HG02588 (cell line): Measurements from ENCODE around the gene ATF4.

Source experiments
- ATAC-seq: cut with Tn5 transposase; IDR thresholded peaks from one replicate; pipeline ENCODE4 v1.9.1; 2021; ENCODE audit warnings: mild to moderate bottlenecking, moderate library complexity; ENCODE audit not compliant: unreplicated experiment

The ATF4 gene

DNA sequence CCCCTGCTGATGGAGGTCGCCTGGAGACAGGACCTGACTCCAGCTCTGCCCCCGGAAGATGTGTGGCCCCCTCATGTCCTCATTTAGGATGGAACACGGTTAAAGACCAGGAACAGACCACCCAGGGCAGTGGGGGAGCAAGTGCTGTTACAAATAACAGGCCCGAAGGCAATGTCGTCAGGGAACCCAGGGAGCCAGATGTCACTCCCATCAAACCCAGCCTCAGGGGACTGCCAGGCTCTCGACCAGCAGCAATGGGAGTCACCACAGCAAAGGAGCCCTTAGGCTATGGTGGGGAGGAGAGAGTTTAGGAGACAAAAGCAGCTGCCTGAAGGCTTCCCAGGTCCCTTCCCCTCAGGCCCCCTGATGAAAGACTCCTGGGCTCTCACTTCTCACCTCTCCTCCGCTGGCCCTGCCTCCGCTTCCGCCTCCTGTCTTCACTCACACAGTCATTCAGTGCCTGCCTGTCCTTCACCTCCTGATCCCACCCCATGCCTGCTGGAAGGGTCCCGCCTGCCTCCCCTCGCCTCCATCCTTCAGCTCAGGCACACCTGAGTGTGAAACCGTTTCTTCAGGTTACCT, 7.8 kb downstream of the ATF4 start:
- no peak for ATAC-seq

DNA sequence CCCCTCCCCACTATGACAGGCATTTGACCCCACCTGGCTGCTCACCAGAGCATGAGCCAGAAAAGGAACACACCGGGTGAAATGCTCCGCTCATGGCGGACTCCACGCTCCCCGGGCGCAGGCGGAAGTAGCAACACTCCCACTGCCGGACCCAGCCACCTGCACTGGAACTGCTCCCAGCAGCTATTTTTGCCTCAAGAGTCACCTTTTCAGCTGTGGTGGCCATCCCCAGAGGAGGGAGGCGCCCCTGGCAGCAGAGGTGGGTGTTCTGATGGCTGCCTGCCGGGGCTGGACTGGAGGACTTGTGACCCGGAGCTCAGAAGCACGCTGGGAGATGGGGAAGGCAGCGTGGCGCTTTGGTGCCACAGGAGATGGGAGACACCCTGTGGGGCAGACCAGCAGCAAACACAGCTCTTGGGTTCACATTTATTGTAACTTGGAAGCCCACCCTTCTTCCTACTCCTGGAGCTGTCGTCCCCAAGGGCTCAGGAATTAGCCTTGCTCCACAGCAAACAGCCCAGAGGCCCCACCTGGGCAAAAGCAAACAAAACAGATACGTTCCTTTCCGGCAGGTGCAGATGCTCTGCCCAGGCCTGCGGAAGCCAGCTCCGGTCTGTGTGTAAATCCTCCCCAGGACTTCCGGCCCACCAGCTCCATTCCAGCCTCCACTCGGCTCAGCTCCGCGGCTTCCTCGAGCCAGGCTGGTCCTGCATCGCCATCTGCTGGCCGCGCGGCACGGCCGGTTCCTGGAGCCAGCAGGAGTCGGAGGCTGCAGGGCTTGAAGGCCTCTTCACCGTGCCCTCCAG, 8.5 kb downstream of the ATF4 start:
- ATAC-seq, result no peak

DNA sequence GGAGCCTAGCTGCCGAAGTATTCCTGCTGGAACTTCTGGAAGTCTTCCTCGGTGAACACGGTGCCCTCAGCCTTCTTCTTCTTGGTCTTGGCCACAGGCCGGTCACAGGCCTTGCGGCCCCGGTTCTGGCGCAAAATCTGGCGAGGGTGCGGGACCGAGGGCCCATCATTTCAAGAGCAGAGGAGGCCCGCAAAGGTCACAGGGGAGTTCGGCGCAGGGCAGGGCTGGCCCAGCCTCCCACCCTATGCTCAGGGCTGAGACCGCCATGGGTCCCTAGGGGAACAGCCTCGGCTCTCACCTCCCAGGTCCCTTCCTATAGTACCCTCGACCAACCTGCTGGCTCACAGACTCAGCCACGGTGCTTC, 9.1 kb downstream of the ATF4 start:
- ATAC-seq, result no peak

DNA sequence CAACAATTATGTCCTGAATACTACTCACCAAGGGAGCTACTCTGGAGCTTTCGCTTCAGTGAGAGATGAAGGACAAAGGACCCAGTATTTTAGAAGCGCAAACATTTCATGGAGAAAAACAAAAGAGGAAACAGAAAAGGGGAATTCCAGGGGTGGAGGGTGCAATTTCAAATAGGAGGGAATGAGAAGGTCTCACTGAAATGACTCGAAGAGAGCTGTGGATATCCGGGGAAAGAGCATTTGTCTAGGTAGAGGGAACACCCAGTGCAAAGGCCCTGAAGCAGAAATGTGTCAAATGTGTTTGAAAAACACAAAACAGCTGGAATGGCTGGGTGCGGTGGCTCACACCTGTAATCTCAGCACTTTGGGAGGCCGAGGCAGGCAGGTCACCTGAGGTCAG, 9.8 kb downstream of the ATF4 start:
- no peak for ATAC-seq

DNA sequence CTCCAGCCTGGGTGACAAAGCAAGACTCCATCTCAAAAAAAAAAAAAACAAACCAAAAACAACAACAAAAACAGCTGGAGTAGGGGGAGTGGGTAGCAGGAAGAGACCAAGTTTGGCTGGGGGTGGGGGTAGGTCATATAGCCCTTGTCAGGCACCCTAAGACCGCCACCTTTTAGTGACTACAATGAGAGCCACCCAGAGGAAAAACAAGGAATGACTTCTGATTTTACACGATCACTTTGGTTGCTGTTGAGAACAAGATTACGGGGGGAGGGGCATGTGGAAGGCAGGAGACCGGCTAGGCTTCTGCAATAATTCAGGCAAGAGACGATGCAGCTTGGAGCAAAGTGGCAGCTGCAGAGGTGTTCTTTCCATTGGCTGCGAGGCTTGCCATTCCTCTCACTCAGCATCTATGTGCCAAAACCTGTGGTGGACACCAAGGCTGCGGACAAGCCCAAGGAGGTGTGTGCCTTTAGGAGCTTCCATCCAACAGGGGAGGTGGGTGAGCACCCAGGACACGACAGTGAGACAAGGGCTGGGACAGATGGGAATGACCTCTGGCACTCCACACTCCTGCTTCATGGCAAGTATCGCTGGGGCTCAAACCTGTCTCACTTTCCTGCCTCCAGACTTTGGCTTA, 10.4 kb downstream of the ATF4 start:
- ATAC-seq, result no peak

DNA sequence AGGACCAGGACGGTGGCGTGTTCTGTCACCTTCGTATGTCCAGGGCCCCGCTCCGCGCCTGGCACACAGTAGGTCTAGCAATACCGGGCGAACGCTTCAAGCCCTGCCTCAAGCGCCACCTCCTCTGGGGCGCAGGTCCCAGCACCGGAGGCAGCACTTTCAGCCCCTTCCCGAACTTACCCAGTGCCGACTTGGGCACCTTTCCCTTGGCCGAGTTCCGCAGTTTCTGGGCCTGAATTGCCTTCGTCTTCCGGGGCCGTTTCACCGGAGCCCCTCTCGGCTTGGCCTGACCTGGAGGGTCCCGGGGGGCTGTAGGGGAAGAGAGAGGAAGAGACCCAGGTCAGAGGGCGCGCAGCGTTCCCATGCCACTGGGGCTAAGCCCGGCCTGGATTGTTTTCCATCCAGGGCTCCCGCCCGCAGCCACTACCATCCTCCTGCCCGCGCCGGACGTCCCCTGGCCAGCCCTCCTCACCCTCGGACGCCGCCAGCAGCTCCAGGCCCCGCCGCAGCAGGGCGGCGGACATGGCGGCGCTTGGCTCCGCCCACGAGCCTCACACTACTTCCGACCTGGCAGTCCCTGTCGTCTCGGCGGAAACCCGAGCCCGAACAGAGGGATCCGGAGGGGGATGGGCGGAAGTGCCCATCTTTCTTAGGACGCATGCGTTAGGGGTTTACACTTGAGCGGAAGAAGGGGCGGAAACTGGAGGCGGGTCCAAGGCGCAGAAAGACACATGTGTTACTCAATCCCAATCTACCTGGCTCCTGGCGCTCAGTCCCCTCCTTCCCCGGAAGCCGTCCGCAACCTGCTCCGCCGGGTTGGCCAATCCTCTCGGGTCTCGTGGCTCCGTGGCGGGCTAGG, 12.1 kb downstream of the ATF4 start, which contains the start of gene RPS19BP1:
Gene RPS19BP1, minus strand, starts transcription at position 534 of the 859 bp plus-strand sequence. Its CDS starts 10 bp downstream, at position 524.
- peak; percentile 72 for ATAC-seq

DNA sequence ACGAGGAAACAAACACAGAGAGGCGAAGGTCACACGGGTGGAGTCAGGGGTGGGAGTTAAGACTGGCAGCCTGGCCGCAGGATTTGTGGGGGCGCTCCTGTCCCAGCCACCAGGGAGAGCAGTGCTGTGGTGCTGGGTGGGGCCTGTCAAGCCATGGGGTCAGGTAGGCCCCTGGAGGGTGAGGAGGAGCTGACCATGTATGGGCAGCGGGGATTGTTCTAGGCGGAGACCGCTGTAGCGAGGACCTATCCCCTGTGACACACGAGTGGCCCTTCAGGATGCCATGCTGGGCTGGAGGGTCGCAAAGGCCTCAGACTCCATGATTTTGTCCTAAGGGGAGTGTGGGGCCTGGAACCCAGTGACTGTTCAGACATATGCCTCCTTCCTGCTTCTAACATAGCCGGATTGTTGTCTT, 13.7 kb downstream of the ATF4 start:
- ATAC-seq, result no peak

DNA sequence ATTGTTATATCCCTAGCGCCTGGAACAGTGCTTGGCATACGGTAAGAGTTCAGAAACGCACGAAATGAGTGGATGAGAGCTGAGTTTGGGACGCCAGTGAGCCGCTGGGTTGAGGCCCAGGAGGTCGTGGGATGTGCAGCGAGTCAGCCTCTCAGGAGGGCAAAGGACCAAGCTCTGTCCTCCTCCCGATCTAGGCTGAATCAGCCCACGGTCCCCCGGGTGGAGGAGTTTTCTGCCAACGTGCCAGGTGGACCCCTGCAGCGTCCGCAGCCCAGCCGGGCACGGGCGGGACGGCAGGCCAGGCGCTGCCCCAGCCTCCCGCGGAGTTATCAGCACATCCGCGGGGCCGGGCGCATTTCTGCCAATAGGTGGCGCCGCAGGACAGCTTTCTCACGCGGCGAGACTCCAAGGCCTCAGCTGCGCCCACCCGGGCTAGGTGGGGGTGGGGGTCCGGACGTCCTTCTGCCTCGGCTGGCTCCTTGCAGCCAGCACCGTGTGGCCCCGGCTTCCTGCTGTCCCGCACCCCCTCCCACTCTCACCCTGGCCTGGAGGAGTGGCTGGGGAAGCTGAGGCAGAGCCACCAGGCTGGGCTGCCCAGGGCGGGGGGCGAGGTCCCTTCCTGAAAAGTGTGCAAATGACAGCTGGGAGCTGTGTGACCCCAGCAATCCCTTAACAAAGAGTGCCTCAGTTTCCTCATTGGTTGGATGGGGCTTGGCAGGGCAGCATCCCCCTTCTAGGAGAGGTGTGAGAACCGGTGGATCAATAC, 14.4 kb downstream of the ATF4 start:
- ATAC-seq, result no peak

DNA sequence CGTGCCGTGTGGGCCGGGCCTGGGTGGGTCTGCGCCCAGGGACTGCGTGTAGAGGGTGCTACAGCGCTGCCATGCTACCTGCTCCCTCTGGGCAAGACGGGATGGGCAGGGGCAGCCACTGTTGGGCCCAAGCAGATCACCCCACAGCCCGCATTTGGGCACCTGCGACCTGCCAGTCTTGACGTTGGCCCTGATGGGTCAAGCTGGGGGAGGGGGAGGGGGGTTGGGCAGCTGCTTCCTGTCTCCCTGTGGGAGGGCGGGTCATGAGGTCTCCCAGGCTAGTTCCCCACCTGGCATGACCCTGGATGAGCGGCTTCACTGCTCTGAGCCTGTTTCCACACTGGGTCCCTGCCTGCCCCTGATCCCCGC, 15.0 kb downstream of the ATF4 start:
- ATAC-seq, result no peak

DNA sequence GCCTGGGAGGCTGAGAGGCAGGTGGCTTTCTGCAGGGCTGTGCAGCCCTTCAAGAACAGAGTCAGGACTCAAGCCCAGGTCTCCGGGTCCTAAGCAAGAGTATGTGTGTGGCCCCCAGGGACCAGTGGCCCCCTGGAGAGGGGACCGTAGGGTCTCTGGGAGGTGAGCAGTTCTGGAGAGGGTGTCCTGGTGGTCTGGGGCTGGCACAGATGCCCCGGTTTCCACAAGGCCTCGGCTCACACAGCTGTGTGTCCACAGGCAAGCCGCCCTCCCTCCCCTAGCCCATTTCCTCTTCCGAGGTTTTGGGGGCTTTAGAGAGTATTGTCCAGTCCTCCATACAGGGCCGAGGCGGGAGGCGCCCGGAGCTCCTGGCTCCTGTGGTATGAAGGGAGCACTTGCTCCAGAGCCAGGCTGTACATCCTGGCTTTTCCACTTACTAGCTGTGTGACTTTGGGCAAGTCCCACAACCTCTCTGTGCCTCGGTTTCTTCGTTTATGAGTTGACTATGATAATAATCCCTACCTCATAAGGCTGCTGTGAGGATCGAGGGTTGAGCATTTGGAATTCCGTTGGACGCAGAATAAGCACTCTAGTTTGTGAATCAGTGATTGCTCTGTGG, 15.6 kb downstream of the ATF4 start:
- ATAC-seq, result no peak

DNA sequence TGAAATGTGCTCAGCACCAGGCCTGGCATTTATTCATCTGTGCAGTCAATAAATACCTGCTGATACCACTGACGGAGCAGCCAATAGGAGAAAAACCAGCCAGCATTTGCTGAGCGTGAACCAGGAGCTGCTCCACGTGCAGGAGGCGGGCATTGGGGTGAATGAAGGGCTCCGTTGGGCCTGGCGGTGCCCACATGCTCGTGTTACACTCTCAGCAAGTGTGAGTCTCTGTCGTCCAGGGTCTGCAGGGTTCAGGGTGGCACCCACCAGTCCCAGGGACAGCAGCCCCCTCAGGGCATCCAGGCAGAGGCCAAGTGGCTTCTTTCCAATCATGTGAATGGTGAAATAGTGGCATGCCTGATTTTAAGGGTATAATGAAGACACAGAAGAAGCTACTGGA, 16.3 kb downstream of the ATF4 start:
- no peak for ATAC-seq

DNA sequence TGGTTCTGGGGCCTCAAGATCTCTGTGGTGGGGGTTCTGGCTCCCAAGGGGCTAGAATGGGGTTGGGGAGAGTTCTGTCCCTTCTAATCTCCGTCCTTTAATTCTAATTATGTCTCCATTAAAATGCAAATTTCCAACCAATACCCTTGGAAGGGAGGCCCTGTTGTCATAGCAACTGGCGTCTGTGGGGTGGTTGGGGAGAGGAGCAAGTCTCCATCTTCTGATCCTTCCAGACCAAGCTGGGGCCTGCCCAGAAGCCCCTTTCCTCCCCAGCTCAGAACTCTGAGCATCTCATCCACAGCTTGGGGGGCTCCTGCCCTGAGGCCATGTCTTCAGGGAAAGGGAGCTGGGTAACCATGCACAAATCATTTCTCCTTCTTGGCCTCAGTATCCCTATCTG, 17.6 kb downstream of the ATF4 start:
- no peak for ATAC-seq

DNA sequence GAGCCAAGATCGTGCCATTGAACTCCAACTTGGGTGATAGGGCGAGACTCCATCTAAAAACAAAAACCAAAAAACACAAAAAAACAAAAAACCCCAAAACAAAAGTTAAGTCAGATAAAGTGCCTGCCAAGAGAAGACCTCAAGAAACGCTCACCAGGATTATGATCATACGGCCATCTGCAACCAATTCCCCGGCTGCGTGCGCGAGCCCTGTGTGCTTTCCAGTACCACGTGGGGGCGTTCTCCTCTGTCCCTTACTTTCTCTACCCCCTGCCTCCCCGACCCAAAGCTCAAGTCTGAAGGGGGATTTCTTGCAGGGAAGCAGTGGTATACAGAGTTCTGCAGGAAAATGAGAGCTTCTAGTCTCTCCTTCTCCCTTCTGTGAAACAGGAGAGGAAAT, 22.7 kb downstream of the ATF4 start:
- no peak for ATAC-seq

DNA sequence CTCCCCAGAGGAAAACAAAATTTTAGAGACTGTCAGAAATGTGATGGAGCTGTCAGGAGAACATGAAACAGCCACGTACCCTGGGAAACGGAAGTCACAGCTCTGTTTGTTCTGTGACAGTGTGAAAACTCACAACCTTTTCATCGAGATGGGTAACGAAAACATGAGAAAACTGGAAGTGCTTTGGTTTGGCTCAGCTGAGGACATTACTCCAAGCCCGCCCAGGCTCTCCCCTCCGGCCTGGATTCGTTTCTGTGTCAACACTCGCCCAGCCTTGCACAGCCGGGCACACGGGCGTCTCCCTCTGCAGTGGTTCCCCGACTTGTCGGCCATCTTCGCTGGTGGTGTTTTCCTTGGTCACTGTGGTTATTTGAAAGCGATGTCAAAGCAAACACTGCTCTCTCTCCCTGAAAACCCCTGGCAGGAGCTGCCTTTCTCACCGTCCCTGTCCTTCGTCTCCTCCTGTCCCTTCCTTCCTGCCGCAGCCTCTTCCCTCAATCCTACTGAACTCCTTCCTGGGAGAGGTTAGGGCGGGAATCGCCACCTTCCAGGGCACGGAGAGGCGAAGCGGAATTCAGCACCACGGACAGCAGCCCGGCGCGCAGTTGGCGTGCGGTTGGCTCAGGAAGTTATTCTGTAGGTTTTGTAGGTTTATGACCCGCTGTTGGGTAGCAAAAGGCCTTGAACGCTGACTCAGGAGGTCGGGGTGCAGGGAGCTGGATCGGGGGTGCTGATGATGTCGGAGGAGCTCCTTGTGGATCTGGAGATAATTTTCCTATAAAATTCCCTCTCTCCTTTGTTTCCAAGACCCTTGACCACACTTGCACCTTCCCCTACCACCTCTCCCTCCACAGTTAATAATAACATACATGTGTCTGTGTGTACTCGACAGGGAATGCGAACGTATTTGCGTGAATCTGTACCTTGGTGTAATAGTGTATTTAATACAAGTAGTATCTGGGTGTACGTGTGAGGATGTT, 25.3 kb downstream of the ATF4 start:
- no peak for ATAC-seq

DNA sequence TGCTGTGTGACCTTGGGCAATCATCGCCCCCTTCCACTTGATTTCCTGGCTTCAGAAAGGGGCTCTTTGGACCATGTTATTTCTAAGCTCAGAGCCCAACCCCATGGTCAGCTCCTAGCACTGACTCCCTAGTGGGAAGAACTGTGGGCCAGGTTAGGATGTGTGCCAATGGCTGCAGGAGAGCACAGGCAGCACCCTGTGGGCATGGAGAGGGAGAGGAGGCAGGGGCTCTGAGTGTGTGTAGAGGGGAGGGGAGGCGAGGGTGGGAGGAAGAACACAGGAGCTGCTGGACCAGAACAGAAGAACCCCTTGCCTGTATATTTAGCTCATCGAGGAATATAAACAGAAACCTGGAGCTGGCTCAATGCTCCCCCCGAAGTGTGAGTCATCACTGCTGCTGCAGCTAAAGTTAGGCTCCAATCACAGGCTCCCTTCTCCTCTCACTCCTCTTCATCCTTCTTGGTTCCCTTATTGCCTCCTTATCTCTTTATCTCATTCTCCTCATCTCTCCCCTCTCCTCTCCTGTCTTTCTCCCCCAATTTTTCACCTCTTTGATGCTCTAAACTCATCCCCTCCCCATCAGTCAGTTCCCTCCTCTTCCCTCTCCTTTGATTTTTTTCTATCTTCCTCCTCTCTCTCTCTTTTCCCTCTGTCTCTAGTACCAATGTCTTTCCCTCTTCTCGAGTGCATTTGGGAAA, 26.7 kb downstream of the ATF4 start:
- no peak for ATAC-seq

DNA sequence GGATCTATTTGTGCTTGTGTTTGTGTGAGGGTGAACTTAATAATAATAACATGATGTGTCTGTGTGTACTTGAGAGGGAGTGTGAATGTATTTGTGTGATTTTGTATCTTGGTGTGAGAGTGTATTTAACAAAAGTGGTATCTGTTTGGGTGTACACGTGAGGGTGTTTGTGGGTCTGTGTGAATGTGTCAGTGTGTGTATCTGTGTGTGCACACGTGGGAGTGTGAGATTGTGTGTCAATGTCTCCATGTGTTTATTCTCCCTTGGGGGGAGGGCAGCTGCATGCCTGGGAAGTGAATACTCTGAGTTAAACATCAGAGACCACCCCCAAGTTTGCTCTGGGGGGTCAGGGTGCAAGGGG, 27.2 kb downstream of the ATF4 start:
- ATAC-seq, result no peak

DNA sequence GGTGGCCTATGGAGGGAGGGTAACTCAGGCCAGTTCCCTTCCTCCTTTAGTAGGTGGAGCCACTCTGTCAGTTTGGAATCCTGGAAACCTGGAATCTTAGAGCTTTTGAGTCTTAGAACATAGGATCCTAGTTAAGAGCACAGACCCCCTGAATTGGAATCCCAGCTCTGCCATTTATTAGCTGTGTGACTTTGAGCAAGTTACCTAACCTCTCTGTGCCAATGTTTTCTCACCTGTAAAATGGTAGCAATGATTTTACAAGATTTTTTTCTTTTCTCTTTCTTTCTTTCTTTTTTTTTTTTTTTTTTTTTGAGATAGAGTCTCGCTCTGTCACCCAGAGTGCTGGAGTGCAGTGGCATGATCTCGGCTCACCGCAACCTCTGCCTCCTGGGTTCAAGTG, 33.1 kb downstream of the ATF4 start:
- ATAC-seq, result no peak

DNA sequence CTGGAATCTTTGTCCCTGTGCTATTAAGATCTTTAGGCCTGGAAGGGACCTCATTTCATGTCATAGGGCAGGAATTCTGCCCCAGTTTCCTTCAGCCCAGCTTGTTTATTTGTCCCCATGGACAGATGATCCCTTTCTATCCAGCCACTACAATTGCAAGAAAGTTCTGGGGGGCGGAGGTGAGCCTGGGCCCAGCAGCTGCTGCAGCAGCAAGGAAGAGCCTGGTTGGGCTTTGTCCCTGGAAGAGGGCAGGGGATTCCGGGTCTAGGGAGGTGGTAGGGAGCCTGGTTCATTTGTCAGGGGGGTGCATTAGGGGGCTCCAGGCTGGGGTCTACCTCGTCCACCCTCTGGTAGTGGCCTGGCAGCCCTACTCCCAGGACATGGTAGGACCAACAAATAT, 33.8 kb downstream of the ATF4 start:
- ATAC-seq, result no peak
